ENCODE data around the gene GPS1. TPM values are rescaled to one million over a fixed set of nuclear protein-coding genes. Genes with fewer than 3 reads are reported as not detected.

Gene GPS1
- total RNA-seq (2014; rRNA removed; shearing (Covaris generic)) = 84.0 and 94.3 TPM in 2 replicates

DNA sequence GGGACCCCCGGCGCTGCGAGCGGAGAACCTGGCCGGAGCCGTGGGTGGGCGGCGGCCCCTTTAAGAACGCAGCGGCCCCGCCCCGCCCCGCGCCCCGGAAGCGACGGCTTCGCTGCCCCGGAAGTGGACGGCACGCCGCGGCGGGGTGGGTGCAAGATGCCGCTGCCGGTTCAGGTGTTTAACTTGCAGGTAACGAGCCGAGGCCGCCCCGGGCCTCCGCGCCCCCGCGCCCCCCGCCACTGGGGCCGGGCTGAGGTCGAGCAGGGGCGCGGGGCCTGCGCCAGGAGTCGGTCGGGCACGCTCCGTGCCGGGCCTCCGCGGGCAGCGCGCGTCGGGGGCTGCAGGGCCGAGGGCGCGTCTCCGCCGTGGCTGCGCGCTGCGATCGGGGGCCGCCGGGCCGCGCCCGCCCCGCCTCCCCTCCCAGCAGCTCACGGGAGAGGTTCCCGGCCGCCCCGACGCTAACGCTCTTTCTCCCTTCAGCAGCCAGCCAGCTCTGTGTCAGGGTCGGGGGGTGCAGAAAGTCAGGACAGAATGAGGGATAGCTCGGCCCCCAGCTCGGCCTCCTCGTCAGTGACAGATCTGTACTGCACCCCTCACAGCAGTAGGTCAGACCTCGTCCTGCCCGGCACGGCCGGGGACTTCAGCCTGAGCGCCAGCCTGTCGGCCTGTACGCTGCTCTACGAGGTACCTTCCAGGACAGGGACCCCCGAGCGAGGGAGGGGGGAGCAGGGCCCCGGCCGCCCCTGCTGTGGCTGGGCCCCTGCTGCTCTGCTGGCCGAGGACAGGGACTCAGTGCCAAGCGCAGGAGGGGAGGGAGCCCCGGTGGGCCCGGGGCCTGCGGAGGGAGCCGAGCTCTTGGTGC is at the start of gene GPS1, which contains the start of gene RFNG:
TSS of gene GPS1 (plus strand) at position 123 of the 862 bp plus-strand sequence. CDS start at position 157, 34 bp downstream.
TSS of gene RFNG (minus strand) at position 36 of the 862 bp plus-strand sequence. CDS start 45 bp downstream, outside the sequence.
- DNase-seq (ENCODE audit: low read depth) = peak; percentile 52

- peak; percentile 98 for DNase-seq (ENCODE audit: low read depth)
Measured at GRCh38 chr17:82003411-82004381, 48.0 kb upstream of the GPS1 start.

GRCh38 chr17:82004517-82005455 is 46.9 kb upstream of the GPS1 start:
- no peak for DNase-seq (ENCODE audit: low read depth)

DNA sequence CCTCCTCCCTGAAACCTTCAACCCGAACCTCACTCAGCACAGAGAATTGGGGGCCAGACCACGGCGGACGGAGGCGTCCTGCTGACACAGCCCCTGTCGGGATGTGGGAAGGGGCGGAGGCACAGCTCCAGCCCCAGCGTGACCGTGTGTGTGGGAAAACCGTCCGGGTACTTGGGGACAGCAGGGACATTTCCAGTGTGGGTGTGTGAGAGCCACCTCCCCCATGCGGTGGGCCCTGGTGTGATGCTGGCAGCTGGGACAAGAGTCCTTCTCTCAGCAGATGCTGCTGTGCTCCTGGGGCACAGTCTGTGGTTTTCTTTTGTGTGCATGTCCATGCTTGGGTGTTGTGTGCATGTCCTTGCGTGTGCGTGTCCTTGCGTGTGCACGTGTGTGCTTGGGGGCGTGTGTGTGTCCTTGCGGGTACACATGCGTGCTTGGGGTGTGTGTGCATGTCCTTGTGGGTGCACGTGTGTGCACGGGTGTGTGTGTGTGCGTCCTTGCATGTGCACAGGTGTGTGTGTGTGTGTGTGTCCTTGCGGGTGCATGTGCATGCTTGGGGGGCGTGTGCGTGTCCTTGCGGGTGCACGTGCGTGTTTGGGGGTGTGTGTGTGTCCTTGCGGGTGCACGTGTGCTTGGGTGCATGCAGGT is 45.9 kb upstream of the GPS1 start:
- no peak for DNase-seq (ENCODE audit: low read depth)

DNA sequence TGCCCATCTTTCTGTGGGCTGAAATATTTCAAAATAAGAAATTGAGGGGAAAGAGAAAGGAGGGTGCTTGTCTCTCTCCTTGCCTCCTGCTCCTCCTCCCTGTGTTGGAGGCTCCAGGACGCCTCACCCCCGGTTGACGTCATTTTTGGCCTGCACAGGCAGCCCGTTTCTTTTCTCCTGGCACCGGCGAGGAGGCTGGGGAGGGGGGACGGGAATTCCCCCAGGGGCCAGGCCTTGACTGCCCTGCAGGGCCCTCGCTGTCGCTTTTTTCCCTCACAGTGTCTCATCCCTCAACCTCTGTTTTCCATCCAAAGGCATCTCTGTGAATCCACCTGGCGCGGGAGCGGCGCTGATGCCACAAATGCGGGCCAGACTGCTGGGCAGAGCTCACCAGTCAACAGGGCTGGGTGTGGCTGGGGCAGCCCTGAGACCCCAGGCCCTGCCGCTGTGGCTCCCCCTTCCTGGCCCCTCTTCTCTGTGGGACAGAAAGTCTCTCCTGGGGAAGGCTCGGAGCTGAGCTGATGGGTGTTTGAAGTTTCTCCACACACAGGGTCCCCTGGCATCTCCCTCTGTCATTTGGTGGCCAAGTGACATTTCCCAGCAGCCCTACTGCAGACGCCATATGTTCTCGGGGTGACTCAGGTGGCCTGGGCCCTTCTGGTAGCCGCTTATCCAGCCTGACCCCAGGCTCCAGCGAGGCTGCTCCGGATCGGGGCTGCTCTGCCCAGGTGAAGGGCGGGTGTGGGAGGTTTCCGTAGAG is 45.0 kb upstream of the GPS1 start:
- DNase-seq (ENCODE audit: low read depth) = no peak

- no peak for DNase-seq (ENCODE audit: low read depth)
Measured at GRCh38 chr17:82007228-82007494, 44.5 kb upstream of the GPS1 start.

- peak; percentile 67 for DNase-seq (ENCODE audit: low read depth)
Measured at GRCh38 chr17:82007495-82008257, 44.0 kb upstream of the GPS1 start.

- no peak for DNase-seq (ENCODE audit: low read depth)
Measured at GRCh38 chr17:82008258-82008940, 43.3 kb upstream of the GPS1 start.

DNA sequence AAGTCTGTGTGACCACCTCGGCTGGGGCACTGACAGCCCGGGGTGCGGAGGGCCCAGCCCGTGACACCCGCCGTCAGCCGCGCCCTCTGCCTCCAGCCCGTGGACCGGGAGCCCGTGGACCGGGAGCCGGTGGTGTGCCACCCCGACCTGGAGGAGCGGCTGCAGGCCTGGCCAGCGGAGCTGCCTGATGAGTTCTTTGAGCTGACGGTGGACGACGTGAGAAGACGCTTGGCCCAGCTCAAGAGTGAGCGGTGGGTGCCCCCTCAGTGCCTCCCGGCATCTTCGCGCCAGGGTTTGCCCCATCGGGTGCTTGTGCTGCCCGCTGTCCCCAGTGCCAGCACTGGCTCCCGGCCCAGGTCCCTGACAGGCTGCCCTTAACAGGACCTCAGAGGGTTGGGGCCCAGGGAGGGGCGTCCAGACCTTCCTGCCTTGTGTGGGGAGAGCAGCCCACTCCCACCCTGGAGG is 42.7 kb upstream of the GPS1 start:
- DNase-seq (ENCODE audit: low read depth) = no peak

- no peak for DNase-seq (ENCODE audit: low read depth)
Measured at GRCh38 chr17:82009413-82009812, 42.3 kb upstream of the GPS1 start.

GRCh38 chr17:82010575-82011525 is 40.8 kb upstream of the GPS1 start:
- no peak for DNase-seq (ENCODE audit: low read depth)

DNA sequence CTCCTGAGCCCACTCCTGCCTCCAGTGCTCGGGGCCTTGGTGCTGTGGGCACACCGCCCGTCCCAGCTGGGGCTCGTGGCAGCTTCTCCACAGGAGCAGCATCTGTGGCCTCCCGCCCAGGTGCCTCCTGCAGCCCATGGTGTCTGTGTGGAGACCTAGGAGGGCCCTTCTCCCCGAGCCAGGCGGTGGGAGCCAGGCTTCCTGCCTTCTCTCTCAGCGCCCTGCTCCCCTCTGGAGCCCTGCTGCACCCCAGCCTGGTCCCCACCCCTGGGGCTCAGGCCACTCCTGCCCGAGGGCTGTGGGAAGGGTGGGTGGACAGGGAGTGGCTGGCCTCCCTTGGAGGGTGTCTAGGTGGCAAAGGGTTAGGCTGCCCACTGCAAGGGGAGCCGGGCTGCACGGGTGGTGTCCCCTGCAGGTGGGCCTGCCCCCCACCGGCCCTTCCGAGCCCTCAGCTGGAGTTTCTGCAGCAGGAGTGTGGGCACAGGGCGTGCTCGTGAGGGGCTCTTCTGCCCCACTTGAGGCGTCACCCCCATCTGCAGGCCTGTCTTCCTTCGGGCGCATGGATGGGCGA is 40.0 kb upstream of the GPS1 start:
- DNase-seq (ENCODE audit: low read depth) = no peak

- DNase-seq (ENCODE audit: low read depth) = no peak
Measured at GRCh38 chr17:82012261-82012639, 39.4 kb upstream of the GPS1 start.

- peak; percentile 53 for DNase-seq (ENCODE audit: low read depth)
Measured at GRCh38 chr17:82012640-82013295, 38.9 kb upstream of the GPS1 start.

DNA sequence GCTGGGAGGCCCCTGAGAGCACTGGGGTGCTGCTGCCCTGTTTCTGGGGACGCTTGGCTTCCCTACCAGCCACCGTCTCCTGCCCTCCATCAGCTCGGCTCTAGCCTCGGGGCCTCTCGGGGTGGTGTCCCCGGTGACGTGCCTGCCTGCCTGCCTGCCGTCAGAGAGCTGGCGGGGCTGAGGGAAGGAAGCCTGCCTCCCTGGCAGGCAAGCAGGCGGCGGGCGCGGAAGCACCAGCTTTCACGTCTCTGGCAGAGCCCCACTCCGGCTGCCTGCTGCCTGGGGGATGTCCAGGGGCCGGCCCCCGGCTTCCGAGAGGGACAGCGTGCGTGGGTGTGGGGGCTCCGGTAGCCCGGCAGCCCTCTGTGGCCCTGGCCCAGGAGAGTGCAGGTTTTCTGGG is 38.4 kb upstream of the GPS1 start:
- no peak for DNase-seq (ENCODE audit: low read depth)

- DNase-seq (ENCODE audit: low read depth) = no peak
Measured at GRCh38 chr17:82013772-82014321, 37.9 kb upstream of the GPS1 start.

Data from RPMI7951 (cell line).